ENCODE measurements around the gene UGT1A9. TPM values are rescaled to one million over a fixed set of nuclear protein-coding genes. Genes with fewer than 3 reads are reported as not detected.

Gene UGT1A9
- total RNA-seq (2014; rRNA removed; shearing (Covaris generic)) (not detected in 2 replicates), polyA plus RNA-seq (2016; fragmentation: Nextera tagmentation; extraction: Ambion mirVana) (not detected in 2 replicates)
- long read RNA-seq = 0 reads

DNA sequence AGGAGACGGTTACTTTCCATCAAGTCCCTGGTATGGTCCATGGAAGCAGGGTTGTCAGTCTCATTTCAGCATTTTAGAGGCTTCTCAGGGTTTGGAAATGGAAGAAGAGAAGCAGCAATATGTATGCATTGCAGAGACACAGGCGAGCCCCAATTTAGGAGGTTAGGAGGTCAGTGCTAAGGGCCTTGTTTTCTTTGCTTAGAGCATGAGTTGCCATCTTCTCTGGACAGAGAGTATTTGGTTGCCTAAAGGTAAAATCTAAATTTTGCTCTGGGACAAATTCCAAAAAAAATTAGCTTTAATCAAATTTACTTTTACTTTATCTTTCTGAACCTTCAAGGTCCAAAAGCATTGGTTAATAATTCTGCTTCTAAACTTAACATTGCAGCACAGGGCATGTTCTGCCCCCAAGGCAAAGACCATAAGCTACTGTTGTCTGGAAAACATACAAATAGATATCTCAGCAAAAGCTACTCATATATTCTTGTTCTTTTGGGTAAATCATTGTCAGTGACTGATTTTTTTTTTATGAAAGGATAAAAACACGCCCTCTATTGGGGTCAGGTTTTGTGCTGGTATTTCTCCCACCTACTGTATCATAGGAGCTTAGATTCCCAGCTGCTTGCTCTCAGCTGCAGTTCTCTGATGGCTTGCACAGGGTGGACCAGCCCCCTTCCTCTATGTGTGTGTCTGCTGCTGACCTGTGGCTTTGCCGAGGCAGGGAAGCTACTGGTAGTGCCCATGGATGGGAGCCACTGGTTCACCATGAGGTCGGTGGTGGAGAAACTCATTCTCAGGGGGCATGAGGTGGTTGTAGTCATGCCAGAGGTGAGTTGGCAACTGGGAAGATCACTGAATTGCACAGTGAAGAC lies at the start of gene UGT1A9:
UGT1A9 (plus strand) TSS at position 609 of the 872 bp plus-strand sequence; CDS start at position 646, 37 bp downstream.
- TF ChIP-seq, protein P1, sequence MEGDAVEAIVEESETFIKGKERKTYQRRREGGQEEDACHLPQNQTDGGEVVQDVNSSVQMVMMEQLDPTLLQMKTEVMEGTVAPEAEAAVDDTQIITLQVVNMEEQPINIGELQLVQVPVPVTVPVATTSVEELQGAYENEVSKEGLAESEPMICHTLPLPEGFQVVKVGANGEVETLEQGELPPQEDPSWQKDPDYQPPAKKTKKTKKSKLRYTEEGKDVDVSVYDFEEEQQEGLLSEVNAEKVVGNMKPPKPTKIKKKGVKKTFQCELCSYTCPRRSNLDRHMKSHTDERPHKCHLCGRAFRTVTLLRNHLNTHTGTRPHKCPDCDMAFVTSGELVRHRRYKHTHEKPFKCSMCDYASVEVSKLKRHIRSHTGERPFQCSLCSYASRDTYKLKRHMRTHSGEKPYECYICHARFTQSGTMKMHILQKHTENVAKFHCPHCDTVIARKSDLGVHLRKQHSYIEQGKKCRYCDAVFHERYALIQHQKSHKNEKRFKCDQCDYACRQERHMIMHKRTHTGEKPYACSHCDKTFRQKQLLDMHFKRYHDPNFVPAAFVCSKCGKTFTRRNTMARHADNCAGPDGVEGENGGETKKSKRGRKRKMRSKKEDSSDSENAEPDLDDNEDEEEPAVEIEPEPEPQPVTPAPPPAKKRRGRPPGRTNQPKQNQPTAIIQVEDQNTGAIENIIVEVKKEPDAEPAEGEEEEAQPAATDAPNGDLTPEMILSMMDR (conservative IDR thresholded peaks at IDR 0.05; ENCODE audit: low read depth in 2 of 2) = 0 out of 4 replicates have a peak, but pooled peaks of 1 of the 2 experiments have one; percentile 0
- no peak for TF ChIP-seq ZNF331 (CRISPR knock-in tag; IDR thresholded peaks at IDR 0.05; ENCODE audit: low read depth)
- no peak within 1 kb of the TSS for H3K27ac Mint-ChIP-seq
- Histone ChIP-seq H3K27me3 (ENCODE audit: insufficient read depth) (no peaks in the 10 kb centered on the region), H2AFZ (no peak within 1 kb of the TSS), H3K79me2 (replicated peaks; ENCODE audit: insufficient read depth) (no peaks in the 10 kb centered on the region), H3K27ac (ENCODE audit: low read depth) (no peak within 1 kb of the TSS), H3K9me2 (ENCODE audit: insufficient read depth) (no peaks in the 10 kb centered on the region), H3K36me3 (ENCODE audit: insufficient read depth) (no peaks in the 10 kb centered on the region), H3K4me2 (no peak within 1 kb of the TSS), H4K20me1 (replicated peaks; ENCODE audit: insufficient read depth) (no peaks in the 10 kb centered on the region), H3F3A (replicated peaks; ENCODE audit: low read depth) (no peaks in the 10 kb centered on the region), H3K4me3 (no peak within 1 kb of the TSS), H3K4me1 (ENCODE audit: insufficient read depth) (no peaks in the 10 kb centered on the region; the same call in 1 of the 2 replicates)
- H3K9me3 Mint-ChIP-seq = peaks cover 4% of the 10 kb centered on the region; the same call in 2 of the 3 replicates
- no peak within 1 kb of the TSS for H3K4me3 Mint-ChIP-seq
- H3K4me1 Mint-ChIP-seq = peaks cover 6% of the 10 kb centered on the region; the same call in 2 of the 3 replicates
- ATAC-seq (no peak), DNase-seq (ENCODE audit: low spot score) (no peak)
- no peaks in the 10 kb centered on the region for H3K27me3 Mint-ChIP-seq (ENCODE audit: insufficient read depth, low read depth, poor library complexity)
- no peaks in the 10 kb centered on the region for H3K36me3 Mint-ChIP-seq (ENCODE audit: low read depth)

DNA sequence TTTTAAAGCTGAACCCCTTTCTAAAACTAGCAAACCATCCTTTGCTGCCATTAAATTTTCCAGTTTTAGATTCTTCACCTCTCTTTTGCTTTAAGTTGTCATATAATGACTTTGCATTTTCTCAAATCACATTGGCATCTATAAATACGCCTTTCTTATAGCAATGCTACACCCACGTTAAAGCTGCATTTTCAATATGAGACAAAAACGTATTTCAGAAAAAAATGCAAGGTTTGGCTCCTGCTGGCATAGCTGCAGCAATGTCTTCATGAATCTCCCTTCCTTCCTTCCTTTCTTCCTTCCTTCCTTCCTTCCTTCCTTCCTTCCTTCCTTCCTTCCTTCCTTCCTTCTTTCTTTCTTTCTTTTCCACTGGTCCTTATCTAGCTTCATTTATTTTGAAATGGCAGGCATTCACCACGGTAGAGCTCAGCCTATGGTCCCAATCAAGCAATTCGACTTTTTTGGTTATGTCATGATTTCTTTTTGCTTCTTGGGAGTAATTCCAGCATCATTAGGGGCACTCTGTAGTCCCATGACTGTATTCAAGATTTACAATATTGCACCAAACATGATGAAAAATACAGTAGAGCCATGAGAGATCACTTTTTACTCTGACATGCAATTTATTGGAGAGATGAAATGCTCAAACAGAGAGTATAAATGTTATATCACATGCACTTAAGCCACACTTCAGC lies 44.2 kb upstream of the UGT1A9 start:
- Histone ChIP-seq H3K27ac (ENCODE audit: low read depth) (no peak overlapping the region), H3K79me2 (replicated peaks; ENCODE audit: insufficient read depth) (no peaks in the 10 kb centered on the region), H3K4me3 (no peak overlapping the region), H3K9me2 (ENCODE audit: insufficient read depth) (peaks cover 7% of the 10 kb centered on the region), H4K20me1 (replicated peaks; ENCODE audit: insufficient read depth) (no peaks in the 10 kb centered on the region), H3K27me3 (ENCODE audit: insufficient read depth) (no peaks in the 10 kb centered on the region), H3K4me1 (ENCODE audit: insufficient read depth) (no peaks in the 10 kb centered on the region), H3F3A (replicated peaks; ENCODE audit: low read depth) (no peaks in the 10 kb centered on the region), H3K36me3 (ENCODE audit: insufficient read depth) (no peaks in the 10 kb centered on the region), H2AFZ (no peak overlapping the region), H3K4me2 (no peak overlapping the region)
- Mint-ChIP-seq H3K36me3 (ENCODE audit: low read depth) (no peaks in the 10 kb centered on the region), H3K27me3 (ENCODE audit: insufficient read depth, low read depth, poor library complexity) (no peaks in the 10 kb centered on the region), H3K4me3 (no peak overlapping the region), H3K27ac (no peak overlapping the region), H3K4me1 (no peaks in the 10 kb centered on the region), H3K9me3 (peaks cover 8% of the 10 kb centered on the region; the same call in 2 of the 3 replicates)
- ATAC-seq = no peak
- no peak for DNase-seq (ENCODE audit: low spot score)
- TF ChIP-seq, protein P2, sequence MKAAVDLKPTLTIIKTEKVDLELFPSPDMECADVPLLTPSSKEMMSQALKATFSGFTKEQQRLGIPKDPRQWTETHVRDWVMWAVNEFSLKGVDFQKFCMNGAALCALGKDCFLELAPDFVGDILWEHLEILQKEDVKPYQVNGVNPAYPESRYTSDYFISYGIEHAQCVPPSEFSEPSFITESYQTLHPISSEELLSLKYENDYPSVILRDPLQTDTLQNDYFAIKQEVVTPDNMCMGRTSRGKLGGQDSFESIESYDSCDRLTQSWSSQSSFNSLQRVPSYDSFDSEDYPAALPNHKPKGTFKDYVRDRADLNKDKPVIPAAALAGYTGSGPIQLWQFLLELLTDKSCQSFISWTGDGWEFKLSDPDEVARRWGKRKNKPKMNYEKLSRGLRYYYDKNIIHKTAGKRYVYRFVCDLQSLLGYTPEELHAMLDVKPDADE (IDR thresholded peaks at IDR 0.05) = no peak
- TF ChIP-seq, protein P1 (conservative IDR thresholded peaks at IDR 0.05; ENCODE audit: low read depth in 2 of 2) = no peak
- no peak for TF ChIP-seq JUNB (IDR thresholded peaks at IDR 0.05; ENCODE audit: unreplicated experiment)
- TF ChIP-seq, protein P3, sequence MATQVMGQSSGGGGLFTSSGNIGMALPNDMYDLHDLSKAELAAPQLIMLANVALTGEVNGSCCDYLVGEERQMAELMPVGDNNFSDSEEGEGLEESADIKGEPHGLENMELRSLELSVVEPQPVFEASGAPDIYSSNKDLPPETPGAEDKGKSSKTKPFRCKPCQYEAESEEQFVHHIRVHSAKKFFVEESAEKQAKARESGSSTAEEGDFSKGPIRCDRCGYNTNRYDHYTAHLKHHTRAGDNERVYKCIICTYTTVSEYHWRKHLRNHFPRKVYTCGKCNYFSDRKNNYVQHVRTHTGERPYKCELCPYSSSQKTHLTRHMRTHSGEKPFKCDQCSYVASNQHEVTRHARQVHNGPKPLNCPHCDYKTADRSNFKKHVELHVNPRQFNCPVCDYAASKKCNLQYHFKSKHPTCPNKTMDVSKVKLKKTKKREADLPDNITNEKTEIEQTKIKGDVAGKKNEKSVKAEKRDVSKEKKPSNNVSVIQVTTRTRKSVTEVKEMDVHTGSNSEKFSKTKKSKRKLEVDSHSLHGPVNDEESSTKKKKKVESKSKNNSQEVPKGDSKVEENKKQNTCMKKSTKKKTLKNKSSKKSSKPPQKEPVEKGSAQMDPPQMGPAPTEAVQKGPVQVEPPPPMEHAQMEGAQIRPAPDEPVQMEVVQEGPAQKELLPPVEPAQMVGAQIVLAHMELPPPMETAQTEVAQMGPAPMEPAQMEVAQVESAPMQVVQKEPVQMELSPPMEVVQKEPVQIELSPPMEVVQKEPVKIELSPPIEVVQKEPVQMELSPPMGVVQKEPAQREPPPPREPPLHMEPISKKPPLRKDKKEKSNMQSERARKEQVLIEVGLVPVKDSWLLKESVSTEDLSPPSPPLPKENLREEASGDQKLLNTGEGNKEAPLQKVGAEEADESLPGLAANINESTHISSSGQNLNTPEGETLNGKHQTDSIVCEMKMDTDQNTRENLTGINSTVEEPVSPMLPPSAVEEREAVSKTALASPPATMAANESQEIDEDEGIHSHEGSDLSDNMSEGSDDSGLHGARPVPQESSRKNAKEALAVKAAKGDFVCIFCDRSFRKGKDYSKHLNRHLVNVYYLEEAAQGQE (IDR thresholded peaks at IDR 0.05; ENCODE audit: unreplicated experiment) = no peak
- TF ChIP-seq STAT1 (IDR thresholded peaks at IDR 0.05; ENCODE audit: unreplicated experiment) = no peak
- no peak for TF ChIP-seq EZH2 (IDR thresholded peaks at IDR 0.05; ENCODE audit: low read depth, unreplicated experiment)
- TF ChIP-seq CREB1 (CRISPR knock-in tag; IDR thresholded peaks at IDR 0.05; ENCODE audit: low read depth) = no peak
- TF ChIP-seq NANOG (IDR thresholded peaks at IDR 0.05; ENCODE audit: borderline replicate concordance) = no peak
- no peak for TF ChIP-seq EZH2phosphoT487 (IDR thresholded peaks at IDR 0.05; ENCODE audit: unreplicated experiment)

Data from GM23338 (cell line).